GDM1 (cell line): ENCODE results near the gene PTCH2.
"Not testable (repeated sequence)": the region's sequence is repeated elsewhere in the genome, so short reads cannot be mapped to it uniquely, and the experiment has no call there.

Experiments
- DNase-seq: peaks from one replicate; lab custom pipeline; 2025; lab: John Stamatoyannopoulos, UW

Gene PTCH2

GRCh38 chr1:44819196-44819607 is 23.9 kb downstream of the PTCH2 start:
- DNase-seq: no peak

GRCh38 chr1:44817771-44818495 is 25.1 kb downstream of the PTCH2 start:
- DNase-seq: no peak

- no peak for DNase-seq
Observed at GRCh38 chr1:44817307-44817706, 25.7 kb downstream of the PTCH2 start.

- not testable (repeated sequence) for DNase-seq
Observed at GRCh38 chr1:44815926-44816325, 27.1 kb downstream of the PTCH2 start.

GRCh38 chr1:44812822-44813543 is 30.1 kb downstream of the PTCH2 start:
- no peak for DNase-seq

- DNase-seq: no peak
Observed at GRCh38 chr1:44811234-44811633, 31.8 kb downstream of the PTCH2 start.

- DNase-seq: not testable (repeated sequence)
Observed at GRCh38 chr1:44810762-44811105, 32.3 kb downstream of the PTCH2 start.

GRCh38 chr1:44810101-44810761 is 32.8 kb downstream of the PTCH2 start:
- DNase-seq: no peak

- DNase-seq: peak; percentile 35
Observed at GRCh38 chr1:44808938-44809917, 33.8 kb downstream of the PTCH2 start.

GRCh38 chr1:44808063-44808937 is 34.8 kb downstream of the PTCH2 start, which contains the start of gene BTBD19:
BTBD19 (plus strand) TSS chr1:44808523; CDS start chr1:44808821, 298 bp downstream.
- no peak for DNase-seq

GRCh38 chr1:44807364-44808062 is 35.5 kb downstream of the PTCH2 start:
- DNase-seq: peak; percentile 93

- no peak for DNase-seq
Observed at GRCh38 chr1:44806704-44807363, 36.2 kb downstream of the PTCH2 start, which contains the start of gene DYNLT4. DYNLT4 (minus strand) TSS chr1:44807351; CDS start chr1:44806668, 683 bp downstream.

GRCh38 chr1:44806025-44806703 is 36.9 kb downstream of the PTCH2 start:
- DNase-seq: no peak

- no peak for DNase-seq
Observed at GRCh38 chr1:44805311-44806024, 37.6 kb downstream of the PTCH2 start.

- no peak for DNase-seq
Observed at GRCh38 chr1:44803312-44804095, 39.5 kb downstream of the PTCH2 start.

GRCh38 chr1:44803062-44803311 is 40.1 kb downstream of the PTCH2 start:
- no peak for DNase-seq

- no peak for DNase-seq
Observed at GRCh38 chr1:44802306-44803061, 40.6 kb downstream of the PTCH2 start.
